ENCODE data around the gene EPOP.

Gene EPOP

GRCh38 chr17:38712593-38712992 is 37.8 kb upstream of the EPOP start:
- Histone ChIP-seq H3K4me3 (ENCODE audit: low read length in 2 of 2) (no peak overlapping the region), H3K4me1 (ENCODE audit: control insufficient read depth, insufficient read depth, low read length) (peaks cover 4% of the 10 kb centered on the region), H3K9me3 (ENCODE audit: control insufficient read depth in 2 of 2, low read length in 2 of 2) (no peaks in the 10 kb centered on the region), H3K27ac (ENCODE audit: low read length) (no peak overlapping the region), H3K9ac (ENCODE audit: low read length in 2 of 2) (no peak overlapping the region), H3K27me3 (ENCODE audit: control insufficient read depth in 1 of 2, insufficient read depth in 2 of 2, low read length in 2 of 2) (no peaks in the 10 kb centered on the region), H3K36me3 (ENCODE audit: control insufficient read depth in 2 of 2, insufficient read depth in 2 of 2, low read length in 2 of 2) (peaks cover 56 to 69% of the 10 kb centered on the region in 2 donors)

GRCh38 chr17:38711792-38712571 is 37.2 kb upstream of the EPOP start:
- H3K36me3 ChIP-seq (ENCODE audit: control insufficient read depth in 2 of 2, insufficient read depth in 2 of 2, low read length in 2 of 2): peaks cover 57 to 66% of the 10 kb centered on the region in 2 donors
- no peak overlapping the region for H3K4me3 ChIP-seq (ENCODE audit: low read length in 2 of 2)
- H3K4me1 ChIP-seq (ENCODE audit: control insufficient read depth, insufficient read depth, low read length): peaks cover 9% of the 10 kb centered on the region
- no peaks in the 10 kb centered on the region for H3K27me3 ChIP-seq (ENCODE audit: control insufficient read depth in 1 of 2, insufficient read depth in 2 of 2, low read length in 2 of 2)
- no peak overlapping the region for H3K27ac ChIP-seq (ENCODE audit: low read length)
- no peaks in the 10 kb centered on the region for H3K9me3 ChIP-seq (ENCODE audit: control insufficient read depth in 2 of 2, low read length in 2 of 2)
- no peak overlapping the region for H3K9ac ChIP-seq (ENCODE audit: low read length in 2 of 2)

- Histone ChIP-seq H3K9ac (ENCODE audit: low read length in 2 of 2) (no peak overlapping the region), H3K4me3 (ENCODE audit: low read length in 2 of 2) (no peak overlapping the region), H3K36me3 (ENCODE audit: control insufficient read depth in 2 of 2, insufficient read depth in 2 of 2, low read length in 2 of 2) (peaks cover 49 to 60% of the 10 kb centered on the region in 2 donors), H3K27ac (ENCODE audit: low read length) (no peak overlapping the region), H3K4me1 (ENCODE audit: control insufficient read depth, insufficient read depth, low read length) (peaks cover 19% of the 10 kb centered on the region), H3K9me3 (ENCODE audit: control insufficient read depth in 2 of 2, low read length in 2 of 2) (no peaks in the 10 kb centered on the region), H3K27me3 (ENCODE audit: control insufficient read depth in 1 of 2, insufficient read depth in 2 of 2, low read length in 2 of 2) (no peaks in the 10 kb centered on the region)
Measured at GRCh38 chr17:38710985-38711384, 36.2 kb upstream of the EPOP start.

GRCh38 chr17:38710604-38710962 is 35.8 kb upstream of the EPOP start:
- Histone ChIP-seq H3K9me3 (ENCODE audit: control insufficient read depth in 2 of 2, low read length in 2 of 2) (no peaks in the 10 kb centered on the region), H3K27ac (ENCODE audit: low read length) (no peak overlapping the region), H3K4me1 (ENCODE audit: control insufficient read depth, insufficient read depth, low read length) (peaks cover 20% of the 10 kb centered on the region), H3K36me3 (ENCODE audit: control insufficient read depth in 2 of 2, insufficient read depth in 2 of 2, low read length in 2 of 2) (peaks cover 45 to 59% of the 10 kb centered on the region in 2 donors), H3K4me3 (ENCODE audit: low read length in 2 of 2) (no peak overlapping the region), H3K9ac (ENCODE audit: low read length in 2 of 2) (no peak overlapping the region), H3K27me3 (ENCODE audit: control insufficient read depth in 1 of 2, insufficient read depth in 2 of 2, low read length in 2 of 2) (no peaks in the 10 kb centered on the region)

GRCh38 chr17:38709864-38710603 is 35.3 kb upstream of the EPOP start:
- H3K9me3 ChIP-seq (ENCODE audit: control insufficient read depth in 2 of 2, low read length in 2 of 2): no peaks in the 10 kb centered on the region

GRCh38 chr17:38709104-38709820 is 34.5 kb upstream of the EPOP start:
- Histone ChIP-seq H3K27me3 (ENCODE audit: control insufficient read depth in 1 of 2, insufficient read depth in 2 of 2, low read length in 2 of 2) (no peaks in the 10 kb centered on the region), H3K36me3 (ENCODE audit: control insufficient read depth in 2 of 2, insufficient read depth in 2 of 2, low read length in 2 of 2) (peaks cover 37 to 49% of the 10 kb centered on the region in 2 donors), H3K4me1 (ENCODE audit: control insufficient read depth, insufficient read depth, low read length) (peaks cover 20% of the 10 kb centered on the region), H3K27ac (ENCODE audit: low read length) (no peak overlapping the region), H3K9me3 (ENCODE audit: control insufficient read depth in 2 of 2, low read length in 2 of 2) (no peaks in the 10 kb centered on the region), H3K4me3 (ENCODE audit: low read length in 2 of 2) (no peak overlapping the region), H3K9ac (ENCODE audit: low read length in 2 of 2) (no peak overlapping the region)

More at GRCh38 chr17:38709864-38710603, 35.3 kb upstream of the EPOP start:
- H3K9ac ChIP-seq (ENCODE audit: low read length in 2 of 2): no peak overlapping the region
- H3K4me1 ChIP-seq (ENCODE audit: control insufficient read depth, insufficient read depth, low read length): peaks cover 20% of the 10 kb centered on the region
- H3K27ac ChIP-seq (ENCODE audit: low read length): no peak overlapping the region
- no peak overlapping the region for H3K4me3 ChIP-seq (ENCODE audit: low read length in 2 of 2)
- H3K36me3 ChIP-seq (ENCODE audit: control insufficient read depth in 2 of 2, insufficient read depth in 2 of 2, low read length in 2 of 2): peaks cover 41 to 53% of the 10 kb centered on the region in 2 donors
- no peaks in the 10 kb centered on the region for H3K27me3 ChIP-seq (ENCODE audit: control insufficient read depth in 1 of 2, insufficient read depth in 2 of 2, low read length in 2 of 2)

- H3K36me3 ChIP-seq (ENCODE audit: control insufficient read depth in 2 of 2, insufficient read depth in 2 of 2, low read length in 2 of 2): peaks cover 24 to 37% of the 10 kb centered on the region in 2 donors
- no peaks in the 10 kb centered on the region for H3K9me3 ChIP-seq (ENCODE audit: control insufficient read depth in 2 of 2, low read length in 2 of 2)
- H3K27ac ChIP-seq (ENCODE audit: low read length): no peak overlapping the region
- no peak overlapping the region for H3K4me3 ChIP-seq (ENCODE audit: low read length in 2 of 2)
- H3K27me3 ChIP-seq (ENCODE audit: control insufficient read depth in 1 of 2, insufficient read depth in 2 of 2, low read length in 2 of 2): no peaks in the 10 kb centered on the region
- no peak overlapping the region for H3K9ac ChIP-seq (ENCODE audit: low read length in 2 of 2)
- peaks cover 34% of the 10 kb centered on the region for H3K4me1 ChIP-seq (ENCODE audit: control insufficient read depth, insufficient read depth, low read length)
Measured at GRCh38 chr17:38707678-38708351, 33.1 kb upstream of the EPOP start.

- peak overlapping the region; percentile 83 to 86 for H3K4me3 ChIP-seq (ENCODE audit: low read length in 2 of 2)
- H3K27ac ChIP-seq (ENCODE audit: low read length): peak overlapping the region; percentile 69
- H3K9me3 ChIP-seq (ENCODE audit: control insufficient read depth in 2 of 2, low read length in 2 of 2): no peaks in the 10 kb centered on the region
- H3K4me1 ChIP-seq (ENCODE audit: control insufficient read depth, insufficient read depth, low read length): peaks cover 43% of the 10 kb centered on the region
- peak overlapping the region; percentile 55 to 80 for H3K9ac ChIP-seq (ENCODE audit: low read length in 2 of 2)
- H3K27me3 ChIP-seq (ENCODE audit: control insufficient read depth in 1 of 2, insufficient read depth in 2 of 2, low read length in 2 of 2): no peaks in the 10 kb centered on the region
- H3K36me3 ChIP-seq (ENCODE audit: control insufficient read depth in 2 of 2, insufficient read depth in 2 of 2, low read length in 2 of 2): peaks cover 16 to 28% of the 10 kb centered on the region in 2 donors
Measured at GRCh38 chr17:38706505-38707216, 31.9 kb upstream of the EPOP start.

- Histone ChIP-seq H3K4me1 (ENCODE audit: control insufficient read depth, insufficient read depth, low read length) (peaks cover 50% of the 10 kb centered on the region), H3K27ac (ENCODE audit: low read length) (peak overlapping the region; percentile 69), H3K36me3 (ENCODE audit: control insufficient read depth in 2 of 2, insufficient read depth in 2 of 2, low read length in 2 of 2) (peaks cover 16 to 24% of the 10 kb centered on the region in 2 donors), H3K4me3 (ENCODE audit: low read length in 2 of 2) (peak overlapping the region; percentile 83 to 86), H3K9ac (ENCODE audit: low read length in 2 of 2) (peak overlapping the region; percentile 55 to 80), H3K27me3 (ENCODE audit: control insufficient read depth in 1 of 2, insufficient read depth in 2 of 2, low read length in 2 of 2) (no peaks in the 10 kb centered on the region), H3K9me3 (ENCODE audit: control insufficient read depth in 2 of 2, low read length in 2 of 2) (no peaks in the 10 kb centered on the region)
Measured at GRCh38 chr17:38705803-38706504, 31.2 kb upstream of the EPOP start.

Data from stomach smooth muscle (tissue), 2 donors.